Activated CD4-positive, alpha-beta T cell treated with anti-CD3 and anti-CD28 coated beads, Interleukin-2, amount 10 ng/mL, durations not matched to agents 24 days and 14 days (primary cell): Measurements from ENCODE around the gene DCAF16. TPM values are rescaled to one million over a fixed set of nuclear protein-coding genes. Genes with fewer than 3 reads are reported as not detected.

Experiments used
- DNase-seq: peaks from one replicate; pipeline ENCODE4 v3.0.0; 2022
- H3K27ac Mint-ChIP-seq: one replicate; pipeline ENCODE4 v1.8.0; 2022; ENCODE audit warnings: mild to moderate bottlenecking, mixed read lengths
- H3K27me3 Mint-ChIP-seq: one replicate; pipeline ENCODE4 v1.8.0; 2022; ENCODE audit warnings: mixed read lengths
- H3K36me3 Mint-ChIP-seq: one replicate; pipeline ENCODE4 v1.8.0; 2022; ENCODE audit warnings: low read depth, mild to moderate bottlenecking, mixed read lengths
- H3K4me1 Mint-ChIP-seq: one replicate; pipeline ENCODE4 v1.8.0; 2021; ENCODE audit warnings: mixed read lengths
- H3K4me3 Mint-ChIP-seq: one replicate; pipeline ENCODE4 v1.8.0; 2022; ENCODE audit warnings: mild to moderate bottlenecking, moderate library complexity, mixed read lengths
- H3K9me3 Mint-ChIP-seq: one replicate; pipeline ENCODE4 v1.8.0; 2021; ENCODE audit warnings: mixed read lengths
- intact Hi-C: fragments of 100-400 bp; cut with micrococcal nuclease; formaldehyde crosslinking; loops from one replicate; pipeline ENCODE4 v1.15.1; 2023
- total RNA-seq: library from RNA; stranded (reverse); gene quantifications from 2 replicates; pipeline ENCODE4 v1.2.3, GENCODE V29; 2022

The DCAF16 gene
- total RNA-seq, 1 donor from 2014 or later = 51.4 TPM

GRCh38 chr4:17809667-17810066 is 890 bp downstream of the DCAF16 start:
- intact Hi-C loops = loop anchor here (1.0 to 10.0 kb wide), 4 partner anchors 195 to 475 kb away; partner anchors contain the start of genes LAP3 and MED28
- peaks cover 2% of the 10 kb centered on the region for H3K27me3 Mint-ChIP-seq
- H3K4me3 Mint-ChIP-seq = peak overlapping the region; percentile 97
- H3K36me3 Mint-ChIP-seq = peaks cover 40% of the 10 kb centered on the region
- H3K27ac Mint-ChIP-seq = peak overlapping the region; percentile 99
- peaks cover 49% of the 10 kb centered on the region for H3K4me1 Mint-ChIP-seq
- H3K9me3 Mint-ChIP-seq = no peaks in the 10 kb centered on the region
- DNase-seq = peak; percentile 65

- peak overlapping the region; percentile 97 for H3K4me3 Mint-ChIP-seq
- H3K4me1 Mint-ChIP-seq = peaks cover 42% of the 10 kb centered on the region
- DNase-seq = peak; percentile 43
- H3K36me3 Mint-ChIP-seq = peaks cover 52% of the 10 kb centered on the region
- peak overlapping the region; percentile 62 for H3K27ac Mint-ChIP-seq
- intact Hi-C loops = no loop called here
- H3K9me3 Mint-ChIP-seq = no peaks in the 10 kb centered on the region
- peaks cover 2% of the 10 kb centered on the region for H3K27me3 Mint-ChIP-seq
These were observed 3.1 kb downstream of the DCAF16 start for GRCh38 chr4:17807446-17807845.

GRCh38 chr4:17805580-17806155 is 4.9 kb downstream of the DCAF16 start:
- peak; percentile 51 for DNase-seq
- intact Hi-C loops = no loop called here
- H3K9me3 Mint-ChIP-seq = no peaks in the 10 kb centered on the region
- H3K36me3 Mint-ChIP-seq = peaks cover 60% of the 10 kb centered on the region
- H3K27me3 Mint-ChIP-seq = peaks cover 1% of the 10 kb centered on the region
- H3K4me1 Mint-ChIP-seq = peaks cover 39% of the 10 kb centered on the region
- H3K27ac Mint-ChIP-seq = peak overlapping the region; percentile 58
- no peak overlapping the region for H3K4me3 Mint-ChIP-seq

- Mint-ChIP-seq H3K4me3 (no peak overlapping the region), H3K36me3 (peaks cover 48% of the 10 kb centered on the region), H3K4me1 (peaks cover 5% of the 10 kb centered on the region), H3K9me3 (no peaks in the 10 kb centered on the region), H3K27ac (no peak overlapping the region), H3K27me3 (no peaks in the 10 kb centered on the region)
- intact Hi-C loops = no loop called here
- peak; percentile 13 for DNase-seq
These were observed 12.7 kb downstream of the DCAF16 start for GRCh38 chr4:17797808-17798207.

- Mint-ChIP-seq H3K4me3 (no peak overlapping the region), H3K27ac (no peak overlapping the region), H3K27me3 (no peaks in the 10 kb centered on the region), H3K36me3 (peaks cover 39% of the 10 kb centered on the region), H3K4me1 (no peaks in the 10 kb centered on the region), H3K9me3 (no peaks in the 10 kb centered on the region)
- intact Hi-C loops = no loop called here
- DNase-seq = peak; percentile 10
These were observed 15.8 kb downstream of the DCAF16 start for GRCh38 chr4:17794730-17795129.

- H3K27me3 Mint-ChIP-seq = no peaks in the 10 kb centered on the region
- no peak for DNase-seq
- H3K9me3 Mint-ChIP-seq = no peaks in the 10 kb centered on the region
- no peak overlapping the region for H3K4me3 Mint-ChIP-seq
- H3K4me1 Mint-ChIP-seq = peaks cover 7% of the 10 kb centered on the region
- no peak overlapping the region for H3K27ac Mint-ChIP-seq
- H3K36me3 Mint-ChIP-seq = peaks cover 23% of the 10 kb centered on the region
- intact Hi-C loops = no loop called here
These were observed 21.6 kb downstream of the DCAF16 start for GRCh38 chr4:17788956-17789355.

- Mint-ChIP-seq H3K27ac (no peak overlapping the region), H3K4me3 (no peak overlapping the region), H3K27me3 (peaks cover 7% of the 10 kb centered on the region), H3K36me3 (peaks cover 13% of the 10 kb centered on the region), H3K4me1 (peaks cover 7% of the 10 kb centered on the region), H3K9me3 (no peaks in the 10 kb centered on the region)
- DNase-seq = no peak
- intact Hi-C loops = no loop called here
These were observed 23.2 kb downstream of the DCAF16 start for GRCh38 chr4:17787315-17787714.

GRCh38 chr4:17786567-17786966 is 24.0 kb downstream of the DCAF16 start:
- intact Hi-C loops = no loop called here
- no peak overlapping the region for H3K4me3 Mint-ChIP-seq
- H3K27me3 Mint-ChIP-seq = peaks cover 15% of the 10 kb centered on the region
- H3K27ac Mint-ChIP-seq = no peak overlapping the region
- H3K36me3 Mint-ChIP-seq = peaks cover 8% of the 10 kb centered on the region
- DNase-seq = no peak
- no peaks in the 10 kb centered on the region for H3K9me3 Mint-ChIP-seq
- peaks cover 11% of the 10 kb centered on the region for H3K4me1 Mint-ChIP-seq

GRCh38 chr4:17785858-17786257 is 24.7 kb downstream of the DCAF16 start:
- Mint-ChIP-seq H3K4me1 (peaks cover 12% of the 10 kb centered on the region), H3K4me3 (no peak overlapping the region), H3K9me3 (no peaks in the 10 kb centered on the region), H3K27me3 (peaks cover 17% of the 10 kb centered on the region), H3K36me3 (peaks cover 4% of the 10 kb centered on the region), H3K27ac (no peak overlapping the region)
- no peak for DNase-seq
- intact Hi-C loops = no loop called here

- DNase-seq = no peak
These were observed 29.0 kb downstream of the DCAF16 start, which contains the start of gene FAM184B for GRCh38 chr4:17781300-17782287. Gene FAM184B (minus strand): TSS chr4:17781621. CDS start chr4:17781299, 322 bp downstream.

GRCh38 chr4:17780501-17781299 is 29.9 kb downstream of the DCAF16 start:
- H3K9me3 Mint-ChIP-seq = no peaks in the 10 kb centered on the region
- DNase-seq = no peak
- no peaks in the 10 kb centered on the region for H3K36me3 Mint-ChIP-seq
- peaks cover 4% of the 10 kb centered on the region for H3K4me1 Mint-ChIP-seq
- no peak overlapping the region for H3K4me3 Mint-ChIP-seq
- no peak overlapping the region for H3K27ac Mint-ChIP-seq
- intact Hi-C loops = no loop called here
- peaks cover 46% of the 10 kb centered on the region for H3K27me3 Mint-ChIP-seq

More at GRCh38 chr4:17781300-17782287, 29.0 kb downstream of the DCAF16 start, which contains the start of gene FAM184B:
- intact Hi-C loops = no loop called here
- Mint-ChIP-seq H3K27ac (no peak within 1 kb of the TSS), H3K4me1 (peaks cover 7% of the 10 kb centered on the region), H3K27me3 (peaks cover 46% of the 10 kb centered on the region), H3K36me3 (no peaks in the 10 kb centered on the region), H3K9me3 (no peaks in the 10 kb centered on the region), H3K4me3 (peak within 1 kb of the TSS; percentile 70)

- intact Hi-C loops = no loop called here
- peaks cover 4% of the 10 kb centered on the region for H3K4me1 Mint-ChIP-seq
These were observed 32.1 kb downstream of the DCAF16 start for GRCh38 chr4:17778431-17778830.

GRCh38 chr4:17773135-17773698 is 37.3 kb downstream of the DCAF16 start:
- no peaks in the 10 kb centered on the region for H3K36me3 Mint-ChIP-seq
- peaks cover 11% of the 10 kb centered on the region for H3K27me3 Mint-ChIP-seq
- no peak for DNase-seq
- no peaks in the 10 kb centered on the region for H3K9me3 Mint-ChIP-seq
- no peak overlapping the region for H3K27ac Mint-ChIP-seq
- H3K4me3 Mint-ChIP-seq = no peak overlapping the region
- intact Hi-C loops = no loop called here
- no peaks in the 10 kb centered on the region for H3K4me1 Mint-ChIP-seq

More at GRCh38 chr4:17778431-17778830, 32.1 kb downstream of the DCAF16 start:
- H3K27ac Mint-ChIP-seq = no peak overlapping the region
- no peak overlapping the region for H3K4me3 Mint-ChIP-seq
- DNase-seq = no peak
- H3K36me3 Mint-ChIP-seq = no peaks in the 10 kb centered on the region
- peaks cover 46% of the 10 kb centered on the region for H3K27me3 Mint-ChIP-seq
- no peaks in the 10 kb centered on the region for H3K9me3 Mint-ChIP-seq
